HEK293T (cell line): ENCODE measurements around the gene ATG14.

Experiments
- ARNT ChIP-seq: fragments of 450-650 bp; IDR thresholded peaks from 2 replicates; pipeline ENCODE4 v1.6.1; 2017; ENCODE audit warnings: mild to moderate bottlenecking
- BHLHE40 ChIP-seq: fragments of 450-650 bp; IDR thresholded peaks from 2 replicates; pipeline ENCODE4 v1.6.1; 2016; ENCODE audit warnings: mild to moderate bottlenecking, moderate library complexity, borderline replicate concordance
- CTBP1 ChIP-seq: fragments of 450-650 bp; IDR thresholded peaks from 2 replicates; pipeline ENCODE4 v1.6.1; 2016; ENCODE audit warnings: borderline replicate concordance
- ELF4 ChIP-seq: fragments of 450-650 bp; IDR thresholded peaks from 2 replicates; pipeline ENCODE4 v1.6.1; 2017; ENCODE audit warnings: antibody characterized with exemption
- FOXA1 ChIP-seq: fragments of 450-650 bp; IDR thresholded peaks from 2 replicates; pipeline ENCODE4 v1.6.1; 2016; ENCODE audit warnings: mild to moderate bottlenecking
- FOXK2 ChIP-seq: fragments of 450-650 bp; IDR thresholded peaks from 2 replicates; pipeline ENCODE4 v1.6.1; 2016; ENCODE audit warnings: mild to moderate bottlenecking
- FOXM1 ChIP-seq: fragments of 450-650 bp; IDR thresholded peaks from 2 replicates; pipeline ENCODE4 v1.6.1; 2017; ENCODE audit warnings: mild to moderate bottlenecking, borderline replicate concordance
- HDGF ChIP-seq: fragments of 450-650 bp; IDR thresholded peaks from 2 replicates; pipeline ENCODE4 v1.6.1; 2017; ENCODE audit warnings: antibody characterized with exemption, borderline replicate concordance
- NFRKB ChIP-seq: fragments of 450-650 bp; IDR thresholded peaks from 2 replicates; pipeline ENCODE4 v1.6.1; 2016; ENCODE audit warnings: mild to moderate bottlenecking, moderate library complexity
- SP1 ChIP-seq: fragments of 450-650 bp; IDR thresholded peaks from 2 replicates; pipeline ENCODE4 v1.6.1; 2017
- SUZ12 ChIP-seq: fragments of 450-650 bp; IDR thresholded peaks from 2 replicates; pipeline ENCODE4 v1.6.1; 2016; ENCODE audit warnings: mild to moderate bottlenecking
- TARDBP ChIP-seq: fragments of 450-650 bp; IDR thresholded peaks from 2 replicates; pipeline ENCODE4 v1.6.1; 2016
- TF ChIP-seq, protein P1 (sequence below): fragments of 450-650 bp; IDR thresholded peaks from 2 replicates; pipeline ENCODE4 v1.6.1; 2016

- TF ChIP-seq CTBP1 (no peak), SP1 (no peak), BHLHE40 (no peak), FOXA1 (no peak), TARDBP (no peak), ELF4 (no peak; the same call in 1 of the 2 replicates), FOXM1 (no peak), HDGF (no peak), SUZ12 (no peak), NFRKB (no peak), FOXK2 (no peak), ARNT (no peak)
- TF ChIP-seq, protein P1, sequence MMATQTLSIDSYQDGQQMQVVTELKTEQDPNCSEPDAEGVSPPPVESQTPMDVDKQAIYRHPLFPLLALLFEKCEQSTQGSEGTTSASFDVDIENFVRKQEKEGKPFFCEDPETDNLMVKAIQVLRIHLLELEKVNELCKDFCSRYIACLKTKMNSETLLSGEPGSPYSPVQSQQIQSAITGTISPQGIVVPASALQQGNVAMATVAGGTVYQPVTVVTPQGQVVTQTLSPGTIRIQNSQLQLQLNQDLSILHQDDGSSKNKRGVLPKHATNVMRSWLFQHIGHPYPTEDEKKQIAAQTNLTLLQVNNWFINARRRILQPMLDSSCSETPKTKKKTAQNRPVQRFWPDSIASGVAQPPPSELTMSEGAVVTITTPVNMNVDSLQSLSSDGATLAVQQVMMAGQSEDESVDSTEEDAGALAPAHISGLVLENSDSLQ, result no peak
Measured at GRCh38 chr14:55399852-55400251, 11.8 kb downstream of the ATG14 start.
